ENCODE results near the gene F2.
"Not testable (repeated sequence)": the region's sequence is repeated elsewhere in the genome, so short reads cannot be mapped to it uniquely, and the experiment has no call there.

F2 gene

DNA sequence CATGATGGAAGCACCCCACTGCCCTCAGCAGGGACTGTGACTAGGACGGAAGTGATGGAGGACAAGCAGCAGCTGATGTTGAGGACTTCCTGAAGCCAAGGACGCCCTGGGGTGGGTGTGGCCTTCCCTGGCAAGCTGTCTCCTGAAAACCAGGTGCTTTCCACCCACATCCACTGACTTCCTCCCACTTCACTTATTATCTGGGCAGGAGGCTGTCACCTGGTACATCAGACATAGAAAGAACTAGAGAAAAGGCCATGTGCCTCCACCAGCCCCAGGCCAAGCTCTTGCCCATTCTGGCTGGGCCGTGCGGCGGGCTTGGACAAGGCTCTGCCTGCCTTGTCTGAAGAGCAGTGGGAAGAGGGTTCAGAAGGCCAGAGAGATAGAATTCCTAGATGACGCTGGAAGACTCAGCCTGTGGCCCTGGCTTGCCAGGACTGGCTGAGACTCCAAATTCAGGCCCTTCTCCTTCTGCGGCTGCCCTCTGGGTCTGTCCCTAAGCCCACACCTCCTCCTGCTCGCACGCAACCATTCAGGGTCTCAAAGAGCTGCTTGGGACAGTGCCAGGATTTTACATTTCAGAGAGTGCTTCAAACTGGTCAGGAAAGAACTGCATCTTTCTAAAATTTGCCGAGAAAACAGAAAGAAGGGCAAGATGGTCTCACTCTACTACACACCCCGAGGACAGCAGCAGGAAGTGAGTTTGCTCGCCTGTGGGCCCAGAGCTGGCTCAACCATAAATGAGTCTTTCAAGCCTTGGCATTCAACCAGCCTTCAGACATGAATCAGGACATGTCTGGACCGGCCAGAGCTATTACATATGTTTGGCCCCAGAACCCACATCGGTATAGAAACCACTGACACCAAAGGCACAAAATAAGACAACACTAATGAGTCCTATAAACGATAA is 31.9 kb upstream of the F2 start:
- DNase-seq (ENCODE audit: low read depth): no peak

DNA sequence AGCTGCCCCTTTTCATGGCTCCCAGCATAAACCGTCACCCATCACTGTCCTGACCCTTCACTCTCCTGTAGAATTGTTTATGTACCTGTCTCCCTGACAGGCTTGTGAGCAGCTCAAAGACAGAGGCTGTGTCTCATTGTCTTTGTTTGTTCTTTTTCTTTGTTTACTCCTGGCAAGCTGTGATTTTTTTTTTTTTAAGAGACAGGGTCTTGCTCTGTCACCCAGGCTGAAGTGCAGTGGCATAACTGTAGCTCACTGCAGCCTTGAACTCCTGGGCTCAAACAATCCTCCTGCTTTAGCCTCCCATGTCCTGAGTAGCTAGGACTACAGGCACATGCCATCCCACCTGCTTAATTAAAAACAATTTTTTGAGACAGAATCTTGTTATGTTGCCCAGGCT is 28.3 kb upstream of the F2 start:
- no peak for DNase-seq (ENCODE audit: low read depth)

DNA sequence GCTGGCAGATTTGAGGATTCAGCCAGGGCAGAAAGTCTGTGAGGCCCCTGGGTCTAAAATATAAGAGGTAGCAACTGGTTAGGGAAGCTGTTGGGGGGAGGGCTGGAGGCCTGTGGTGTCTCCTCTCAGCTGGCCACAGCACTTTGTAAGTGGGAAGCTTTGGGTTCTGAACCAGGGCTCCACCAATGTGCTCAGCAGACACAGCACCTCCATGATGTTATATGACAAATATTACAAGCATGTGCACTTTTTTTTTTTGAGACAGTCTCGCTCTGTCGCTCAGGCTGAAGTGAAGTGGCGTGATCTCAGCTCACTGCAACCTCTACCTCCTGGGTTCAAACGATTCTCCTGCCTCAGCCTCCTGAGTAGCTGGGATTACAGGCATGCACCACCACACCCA is 26.6 kb upstream of the F2 start:
- no peak for DNase-seq (ENCODE audit: low read depth)

DNA sequence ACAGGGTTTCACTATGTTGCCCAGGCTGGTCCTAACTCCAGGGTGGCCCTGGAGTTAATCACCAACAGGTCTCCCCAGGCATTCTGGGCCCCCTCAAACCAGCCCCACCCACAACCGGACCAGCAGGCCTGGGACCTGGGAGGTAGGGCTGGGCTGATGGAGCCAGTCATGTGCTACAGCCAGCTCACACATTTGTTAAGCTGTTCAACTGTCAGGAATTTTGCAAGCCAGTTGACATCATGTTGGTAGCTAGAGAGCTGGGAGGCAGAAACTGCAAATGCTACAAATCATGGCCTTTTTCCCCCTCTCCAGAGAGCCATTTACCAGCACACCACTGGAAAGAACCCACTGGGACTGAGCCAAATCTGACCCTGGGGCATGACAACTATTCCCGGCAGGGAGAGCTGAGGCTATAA is 25.4 kb upstream of the F2 start:
- no peak for DNase-seq (ENCODE audit: low read depth)

DNA sequence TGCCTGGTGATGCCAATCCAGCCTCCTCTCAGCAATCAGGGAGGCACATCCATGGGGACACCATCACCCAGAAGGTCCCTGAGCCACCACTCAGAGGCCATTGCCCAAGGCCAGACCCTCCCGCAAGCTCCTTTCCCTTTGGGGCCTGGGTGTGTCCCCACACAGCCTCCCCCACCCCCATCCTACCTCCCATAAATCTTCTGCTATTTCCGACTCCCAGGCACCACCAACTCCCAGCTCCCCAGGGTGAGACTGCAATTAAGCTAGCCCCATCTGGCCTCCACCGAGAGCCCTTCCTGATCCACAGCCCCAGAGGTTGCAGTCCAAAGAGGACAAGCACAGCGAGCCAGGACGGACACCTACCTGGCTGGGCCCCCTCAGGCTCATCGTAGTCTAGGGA is 24.9 kb upstream of the F2 start:
- DNase-seq (ENCODE audit: low read depth): no peak

DNA sequence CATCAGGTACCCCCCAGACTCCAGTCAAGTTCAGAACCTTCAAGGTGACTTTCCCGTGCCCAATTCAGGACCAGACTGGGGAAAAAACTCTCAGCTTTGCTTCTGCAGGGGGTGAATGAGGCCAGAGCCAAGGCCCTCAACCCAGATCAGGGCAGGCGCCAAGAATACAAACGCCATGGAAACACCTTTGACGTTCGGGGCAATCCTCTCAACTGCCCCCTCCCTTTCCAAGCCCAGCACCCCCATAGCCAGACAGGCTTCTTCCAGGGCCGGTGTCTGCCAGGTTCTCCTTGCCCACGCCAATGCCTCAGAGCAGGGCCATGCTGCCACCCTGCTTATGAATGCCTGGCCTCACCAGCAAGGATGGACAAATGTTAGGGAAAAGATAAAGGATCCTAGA is 24.4 kb upstream of the F2 start:
- no peak for DNase-seq (ENCODE audit: low read depth)

DNA sequence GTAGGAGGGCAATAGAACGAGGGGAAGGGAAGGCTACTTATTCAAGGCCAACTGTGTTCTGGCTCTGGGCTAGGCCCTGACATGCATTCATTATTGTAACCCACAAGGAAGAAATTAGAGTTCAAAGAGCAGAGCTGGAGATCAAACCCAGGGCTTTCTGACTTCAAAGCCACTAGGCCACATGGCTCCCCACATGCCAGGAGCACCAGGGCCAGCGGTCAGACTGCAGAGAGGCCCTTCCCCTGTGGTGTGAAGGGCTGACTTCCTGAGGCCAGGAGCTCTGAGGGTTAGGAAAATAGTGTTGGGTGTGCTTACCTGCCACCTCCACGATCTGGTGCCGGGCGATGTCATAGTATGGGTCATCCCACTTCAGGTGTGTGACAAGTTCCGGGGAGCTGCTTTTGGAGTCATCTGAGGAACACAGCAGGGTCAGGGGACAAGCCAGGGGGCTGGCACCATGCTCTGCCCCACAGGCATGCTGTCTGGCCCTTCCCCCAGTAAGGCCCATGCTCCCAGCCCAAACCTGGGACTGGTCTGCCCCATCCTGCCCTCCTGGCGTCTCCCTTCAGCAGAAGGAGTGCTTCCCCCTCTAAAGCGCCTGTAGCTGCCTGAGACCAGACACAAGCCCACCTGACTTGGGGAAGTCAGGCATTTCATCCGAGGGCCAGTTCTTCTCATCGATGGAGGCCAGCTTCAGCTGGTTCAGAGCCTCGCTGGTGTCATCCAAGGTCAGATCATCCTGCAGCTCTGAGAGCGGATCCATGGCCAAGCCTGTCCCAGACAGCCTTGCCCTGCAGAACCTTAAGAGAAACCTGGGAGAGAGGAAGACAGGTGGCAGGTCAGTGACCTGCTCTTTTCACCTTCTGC is 23.4 kb upstream of the F2 start:
- no peak for DNase-seq (ENCODE audit: low read depth)

DNA sequence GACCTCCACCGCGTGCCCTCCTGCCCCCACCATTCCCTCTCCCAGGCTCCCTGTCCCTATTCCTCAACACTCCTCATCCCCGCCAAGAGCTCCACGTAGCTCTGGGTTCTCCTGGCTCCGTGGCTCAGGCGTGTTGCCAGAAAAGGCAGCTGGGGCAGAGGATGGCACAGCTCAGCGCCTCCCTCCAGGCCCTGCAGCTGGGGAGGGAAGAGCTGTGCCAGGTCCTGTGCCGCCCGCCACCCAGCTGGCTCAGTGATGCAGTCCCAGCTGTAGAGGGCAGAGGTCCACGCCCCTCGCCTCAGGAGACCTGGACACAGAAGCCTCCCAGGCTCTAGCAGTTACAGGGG is 22.8 kb upstream of the F2 start:
- DNase-seq (ENCODE audit: low read depth): no peak

DNA sequence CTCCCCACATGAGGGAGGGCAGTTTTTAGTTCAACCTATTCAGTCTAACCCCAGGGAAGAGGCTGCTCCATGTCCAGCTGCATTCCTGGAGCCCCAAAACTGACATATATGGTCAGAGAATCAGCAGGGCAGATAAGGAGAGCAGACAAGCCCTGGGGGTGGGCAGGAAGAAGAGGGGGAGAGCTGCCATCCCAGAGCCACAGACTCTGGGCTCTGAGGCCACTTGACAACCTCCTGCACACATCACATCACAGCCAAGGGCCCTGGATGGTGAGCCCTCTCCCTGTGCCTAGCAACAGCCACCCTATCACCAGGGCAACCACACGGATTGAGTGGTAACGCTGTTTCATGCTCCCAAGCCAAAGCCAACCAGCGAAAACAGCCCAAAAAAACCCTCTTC is 21.7 kb upstream of the F2 start:
- DNase-seq (ENCODE audit: low read depth): no peak

DNA sequence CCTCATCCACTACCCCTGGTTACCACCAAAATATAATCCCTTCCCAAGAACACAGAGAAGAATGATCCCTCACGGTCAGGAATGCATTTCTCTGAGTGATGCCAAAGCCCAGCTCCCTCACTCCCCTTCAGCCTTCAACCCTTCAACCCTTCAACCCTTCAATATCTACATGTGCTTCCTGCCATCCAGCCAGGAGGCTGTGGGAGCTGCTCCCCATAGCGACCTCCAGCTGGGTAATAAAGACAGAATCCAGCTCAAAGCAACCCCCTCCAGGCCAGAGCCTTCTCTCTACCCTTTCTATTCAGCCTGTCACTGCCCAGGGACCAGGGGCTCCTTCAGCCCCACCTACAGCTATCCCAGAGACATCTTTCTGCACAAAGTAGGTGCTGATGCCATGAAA is 21.3 kb upstream of the F2 start:
- DNase-seq (ENCODE audit: low read depth): no peak

DNA sequence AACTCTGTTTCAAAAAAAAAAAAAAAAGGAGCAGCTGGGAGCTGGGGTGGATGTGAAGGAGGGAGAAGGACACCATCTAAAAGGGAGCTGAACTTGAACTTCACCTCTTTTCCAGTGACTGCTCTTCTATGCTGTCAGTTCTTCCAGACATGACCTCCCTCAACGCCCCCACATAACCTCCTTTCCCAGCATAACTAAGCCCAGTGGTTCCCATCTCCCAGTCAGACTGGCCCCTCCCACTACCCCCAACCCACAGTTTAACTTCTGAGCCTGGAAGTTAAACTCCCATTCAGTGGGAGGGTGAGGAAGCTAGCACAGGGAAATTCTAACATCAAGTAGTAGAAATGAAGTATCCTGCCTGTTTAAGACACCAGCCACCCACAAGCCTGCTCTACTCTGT is 20.4 kb upstream of the F2 start:
- no peak for DNase-seq (ENCODE audit: low read depth)

DNA sequence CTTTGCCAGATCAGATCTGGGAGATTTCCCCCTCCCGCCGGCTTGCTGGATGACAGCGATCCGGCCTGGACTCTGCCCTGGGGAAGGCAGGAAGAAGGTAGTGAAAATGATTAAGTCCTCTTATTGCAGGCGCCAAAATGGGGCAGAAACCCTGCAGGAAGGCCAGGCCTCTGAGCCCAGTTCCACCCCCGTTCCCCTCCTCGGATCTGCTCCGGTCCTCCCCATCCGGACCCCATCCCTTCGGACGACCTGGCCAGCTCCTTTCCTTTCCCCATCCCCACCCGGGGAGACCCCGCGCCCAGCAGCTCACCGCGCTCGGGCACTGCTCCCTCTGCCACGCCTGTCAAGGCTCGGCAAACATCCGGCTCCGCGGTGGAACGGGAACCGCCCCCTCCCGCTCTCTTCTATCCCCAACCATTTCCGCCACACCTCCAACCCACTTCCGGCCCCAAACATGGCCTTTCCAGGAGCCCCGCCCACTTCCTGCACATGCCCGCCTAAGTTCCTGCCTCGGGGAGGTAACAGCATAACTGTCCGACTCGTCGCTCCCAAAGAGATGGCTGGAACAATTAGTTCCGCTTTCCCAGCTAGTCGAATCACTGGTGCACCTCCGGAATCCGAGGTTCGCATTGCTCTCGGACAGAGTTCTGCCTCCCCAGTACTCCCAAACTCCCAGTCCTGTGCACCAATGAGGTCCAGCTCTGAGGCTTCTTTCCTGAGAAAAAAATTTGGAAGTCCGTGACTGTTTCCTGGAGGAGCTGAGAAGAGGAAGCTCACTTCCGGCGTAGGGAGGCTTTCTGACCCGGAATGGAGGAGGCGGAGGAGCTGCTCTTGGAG is 18.6 kb upstream of the F2 start, which contains the start of the genes ARHGAP1 and ZNF408:
TSS of gene ARHGAP1 (minus strand) at position 379 of the 837 bp plus-strand sequence. CDS start 4,512 bp downstream, outside the sequence.
TSS of gene ZNF408 (plus strand) at position 791 of the 837 bp plus-strand sequence. CDS start at position 808, 17 bp downstream.
- peak; percentile 98 for DNase-seq (ENCODE audit: low read depth)

DNA sequence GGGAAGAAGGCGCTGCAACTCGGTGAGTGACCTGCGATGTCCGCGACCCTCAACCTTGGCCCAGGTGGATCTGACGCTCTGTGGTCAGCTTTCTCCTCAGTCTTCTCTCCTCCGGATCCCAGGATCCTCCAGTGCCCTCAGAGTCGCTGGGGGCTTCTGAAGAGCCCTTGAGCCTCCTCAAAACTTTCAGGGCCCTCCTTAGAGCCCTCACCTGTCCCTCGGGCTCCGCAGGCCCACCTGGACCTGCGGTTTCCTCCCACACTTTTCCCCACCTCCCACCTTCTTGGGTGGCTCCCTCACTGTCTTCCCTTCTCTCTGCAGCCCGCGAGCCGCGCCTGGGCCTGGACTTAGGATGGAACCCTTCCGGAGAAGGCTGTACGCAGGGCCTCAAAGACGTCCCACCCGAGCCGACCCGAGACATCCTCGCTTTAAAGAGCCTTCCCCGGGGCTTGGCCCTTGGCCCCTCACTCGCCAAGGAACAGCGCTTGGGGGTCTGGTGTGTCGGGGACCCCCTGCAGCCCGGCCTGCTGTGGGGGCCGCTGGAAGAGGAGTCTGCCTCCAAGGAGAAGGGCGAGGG is 17.8 kb upstream of the F2 start:
- no peak for DNase-seq (ENCODE audit: low read depth)

DNA sequence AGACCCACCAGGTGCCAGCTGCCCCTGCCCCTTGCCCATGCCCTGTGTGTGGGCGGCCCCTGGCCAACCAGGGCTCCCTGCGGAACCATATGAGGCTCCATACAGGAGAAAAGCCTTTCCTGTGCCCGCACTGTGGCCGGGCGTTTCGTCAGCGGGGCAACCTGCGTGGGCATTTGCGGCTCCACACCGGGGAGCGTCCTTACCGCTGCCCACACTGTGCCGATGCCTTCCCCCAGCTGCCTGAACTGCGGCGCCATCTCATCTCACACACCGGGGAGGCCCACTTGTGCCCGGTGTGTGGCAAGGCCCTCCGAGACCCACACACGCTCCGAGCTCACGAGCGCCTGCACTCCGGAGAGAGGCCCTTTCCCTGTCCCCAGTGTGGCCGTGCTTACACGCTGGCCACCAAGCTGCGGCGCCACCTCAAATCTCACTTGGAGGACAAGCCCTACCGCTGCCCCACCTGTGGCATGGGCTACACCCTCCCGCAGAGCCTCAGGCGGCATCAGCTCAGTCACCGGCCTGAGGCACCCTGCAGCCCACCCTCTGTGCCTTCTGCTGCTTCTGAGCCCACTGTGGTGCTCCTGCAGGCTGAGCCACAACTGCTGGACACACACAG is 13.8 kb upstream of the F2 start:
- no peak for DNase-seq (ENCODE audit: low read depth)

DNA sequence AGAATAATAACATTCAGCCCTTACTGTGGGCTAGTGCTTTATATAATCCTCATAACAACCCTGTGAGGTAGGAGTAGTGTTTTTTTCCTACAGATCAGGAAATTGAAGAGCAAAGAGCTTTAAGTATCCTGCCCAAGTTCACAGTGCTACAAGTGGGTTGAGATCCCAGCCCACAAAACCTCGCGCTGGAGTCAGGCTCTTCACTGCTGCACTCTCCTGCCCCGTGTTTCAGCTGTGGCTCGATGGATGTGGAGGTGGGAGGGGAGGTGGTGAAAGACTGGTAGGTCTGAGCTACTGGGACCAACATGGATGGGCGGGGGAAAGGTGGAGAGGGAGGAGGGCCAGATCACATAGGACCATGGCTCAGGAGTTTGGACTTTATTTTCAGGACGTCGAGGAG is 12.1 kb upstream of the F2 start:
- DNase-seq (ENCODE audit: low read depth): no peak

DNA sequence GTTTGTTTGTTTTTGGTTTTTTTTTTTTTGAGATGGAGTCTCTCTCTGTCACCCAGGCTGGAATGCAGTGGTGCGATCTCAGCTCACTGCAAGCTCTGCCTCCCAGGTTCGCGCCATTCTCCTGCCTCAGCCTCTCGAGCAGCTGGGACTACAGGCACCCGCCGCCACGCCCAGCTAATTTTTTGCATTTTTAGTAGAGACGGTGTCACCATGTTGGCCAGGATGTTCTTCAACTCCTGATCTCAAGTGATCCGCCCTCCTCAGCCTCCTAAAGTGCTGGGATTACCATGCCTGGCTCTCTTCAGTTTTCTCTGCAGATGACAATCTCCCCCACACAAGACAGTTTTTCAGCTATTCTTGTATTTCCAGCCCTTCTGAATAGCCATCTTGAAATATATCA is 9.7 kb upstream of the F2 start:
- DNase-seq (ENCODE audit: low read depth): not testable (repeated sequence)

DNA sequence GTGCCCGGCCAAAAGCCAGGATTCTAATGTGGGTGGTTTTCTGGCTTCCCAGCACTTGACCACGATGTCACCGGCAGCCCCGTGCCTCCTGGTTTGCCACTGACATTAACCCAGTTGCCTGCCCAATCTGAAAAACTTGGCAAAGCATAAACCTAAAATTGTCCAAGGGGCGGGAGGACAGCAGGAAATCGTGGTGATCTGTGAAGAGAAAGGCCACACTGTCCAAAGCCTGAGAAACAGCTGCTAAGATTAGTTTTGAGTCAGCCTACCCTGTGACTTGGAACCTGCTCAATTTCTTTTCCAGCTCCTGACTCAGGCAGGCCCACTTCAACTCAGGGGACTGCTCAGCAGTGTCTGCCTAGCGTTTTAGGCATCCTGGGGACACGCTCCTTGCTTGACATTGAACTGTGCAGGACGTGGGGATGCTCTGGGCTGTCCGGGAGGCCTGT is 8.2 kb upstream of the F2 start:
- DNase-seq (ENCODE audit: low read depth): no peak

DNA sequence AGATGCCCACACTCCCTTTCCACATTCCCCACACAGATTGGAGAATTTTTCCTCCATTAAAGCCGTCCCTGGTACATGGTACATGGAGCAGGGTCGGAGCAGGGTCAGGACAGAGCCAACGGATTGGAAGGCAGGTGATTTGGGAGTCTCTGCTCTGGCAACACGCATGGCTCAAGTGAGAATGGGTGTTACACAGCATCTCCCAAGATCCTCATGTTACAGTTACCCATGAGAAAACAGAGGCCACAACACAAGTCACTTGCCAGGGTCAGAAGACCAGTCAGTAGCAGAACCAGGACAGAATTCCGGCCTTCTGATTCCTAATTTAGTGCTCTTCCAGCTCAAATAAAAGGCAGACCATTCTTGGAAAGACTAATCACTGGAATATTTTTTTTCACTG is 7.7 kb upstream of the F2 start:
- no peak for DNase-seq (ENCODE audit: low read depth)

DNA sequence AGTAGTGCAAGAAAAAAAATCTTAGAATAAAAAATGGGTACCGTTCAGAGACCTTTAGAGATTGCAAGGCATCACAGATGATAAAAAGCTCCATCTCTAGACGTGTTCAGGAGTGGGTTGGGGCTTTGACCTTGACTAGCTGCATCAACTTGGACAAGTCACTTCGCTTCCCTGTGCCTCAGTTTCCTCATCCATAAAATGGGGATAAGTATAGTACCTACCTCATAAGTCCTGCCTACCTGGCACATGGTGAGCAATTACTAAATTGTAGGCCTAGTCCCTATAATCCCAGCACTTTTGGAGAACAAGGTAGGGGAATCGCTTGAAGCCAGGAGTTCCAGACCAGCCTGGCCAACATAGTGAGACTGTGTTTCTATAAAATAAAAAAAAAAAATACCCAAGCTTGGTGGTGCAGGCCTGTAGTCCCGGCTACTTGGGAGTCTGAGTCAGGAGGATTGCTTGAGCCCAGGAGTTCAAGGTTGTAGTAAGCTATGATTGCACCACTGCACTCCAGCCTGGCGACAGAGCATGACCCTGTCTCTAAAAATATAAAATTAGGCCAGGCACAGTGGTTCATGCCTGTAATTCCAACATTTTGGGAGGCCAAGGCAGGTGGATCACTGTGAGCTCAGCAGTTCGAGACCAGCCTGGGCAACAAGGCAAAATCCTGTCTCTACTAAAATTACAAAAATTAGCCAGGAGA is 6.0 kb upstream of the F2 start:
- DNase-seq (ENCODE audit: low read depth): no peak

DNA sequence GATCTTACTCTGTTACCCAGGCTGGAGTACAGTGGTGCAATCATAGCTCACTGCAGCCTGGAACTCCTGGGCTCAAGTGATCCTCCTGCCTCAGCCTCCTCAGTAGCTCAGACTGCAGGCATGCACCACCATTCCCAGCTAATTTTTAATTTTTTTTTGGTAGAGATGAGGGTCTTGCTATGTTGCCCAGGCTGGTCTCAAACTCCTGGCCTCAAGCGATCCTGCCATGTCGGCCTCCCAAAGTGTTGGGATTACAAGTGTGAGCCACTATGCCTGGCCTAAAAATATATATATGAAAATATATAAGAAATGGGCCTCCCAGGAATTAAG is 1.2 kb upstream of the F2 start:
- DNase-seq (ENCODE audit: low read depth): not testable (repeated sequence)

Measured in activated T-helper 9 cell treated with anti-CD3 and anti-CD28 coated beads, Interleukin-2, amount 50 U/mL, for 16 hours (primary cell).